Measurements from ENCODE around the gene MAP1LC3C. TPM values are rescaled to one million over a fixed set of nuclear protein-coding genes. Genes with fewer than 3 reads are reported as not detected.

MAP1LC3C gene
- polyA plus RNA-seq, 1 donor from 2014 or later = 0.50 TPM

GRCh38 chr1:241979071-241979470 lies 19.8 kb downstream of the MAP1LC3C start:
- no peak overlapping the region for H3K4me3 ChIP-seq (ENCODE audit: low read length)
- no peak overlapping the region for H3K9ac ChIP-seq (ENCODE audit: low read length)
- no peaks in the 10 kb centered on the region for H3K36me3 ChIP-seq (ENCODE audit: insufficient read depth, low read length)
- H3K4me2 ChIP-seq (ENCODE audit: low read length) = no peak overlapping the region
- no peaks in the 10 kb centered on the region for H3K79me2 ChIP-seq (replicated peaks; ENCODE audit: insufficient read depth, low read length)
- H3K27ac ChIP-seq (ENCODE audit: low read length) = no peak overlapping the region
- no peaks in the 10 kb centered on the region for H3F3A ChIP-seq (ENCODE audit: insufficient read depth, low read length, poor library complexity, severe bottlenecking)
- H4K20me1 ChIP-seq (ENCODE audit: insufficient read depth) = no peaks in the 10 kb centered on the region
- H3K9me3 ChIP-seq (ENCODE audit: low read length) = no peaks in the 10 kb centered on the region
- no peak for TF ChIP-seq MXI1 (conservative IDR thresholded peaks at IDR 0.05; ENCODE audit: poor library complexity, severe bottlenecking)
- TF ChIP-seq, protein P1, sequence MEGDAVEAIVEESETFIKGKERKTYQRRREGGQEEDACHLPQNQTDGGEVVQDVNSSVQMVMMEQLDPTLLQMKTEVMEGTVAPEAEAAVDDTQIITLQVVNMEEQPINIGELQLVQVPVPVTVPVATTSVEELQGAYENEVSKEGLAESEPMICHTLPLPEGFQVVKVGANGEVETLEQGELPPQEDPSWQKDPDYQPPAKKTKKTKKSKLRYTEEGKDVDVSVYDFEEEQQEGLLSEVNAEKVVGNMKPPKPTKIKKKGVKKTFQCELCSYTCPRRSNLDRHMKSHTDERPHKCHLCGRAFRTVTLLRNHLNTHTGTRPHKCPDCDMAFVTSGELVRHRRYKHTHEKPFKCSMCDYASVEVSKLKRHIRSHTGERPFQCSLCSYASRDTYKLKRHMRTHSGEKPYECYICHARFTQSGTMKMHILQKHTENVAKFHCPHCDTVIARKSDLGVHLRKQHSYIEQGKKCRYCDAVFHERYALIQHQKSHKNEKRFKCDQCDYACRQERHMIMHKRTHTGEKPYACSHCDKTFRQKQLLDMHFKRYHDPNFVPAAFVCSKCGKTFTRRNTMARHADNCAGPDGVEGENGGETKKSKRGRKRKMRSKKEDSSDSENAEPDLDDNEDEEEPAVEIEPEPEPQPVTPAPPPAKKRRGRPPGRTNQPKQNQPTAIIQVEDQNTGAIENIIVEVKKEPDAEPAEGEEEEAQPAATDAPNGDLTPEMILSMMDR (IDR thresholded peaks at IDR 0.05; ENCODE audit: poor library complexity, severe bottlenecking) = no peak
- no peak for TF ChIP-seq SMC3 (conservative IDR thresholded peaks at IDR 0.05; ENCODE audit: poor library complexity)
- TF ChIP-seq POLR2AphosphoS5 (IDR thresholded peaks at IDR 0.05) = no peak
- TF ChIP-seq RAD21 (conservative IDR thresholded peaks at IDR 0.05) = no peak
- TF ChIP-seq EZH2 (IDR thresholded peaks at IDR 0.05; ENCODE audit: borderline replicate concordance, insufficient read depth, low read length, poor library complexity, severe bottlenecking) = no peak
- TF ChIP-seq TAF1 (IDR thresholded peaks at IDR 0.05; ENCODE audit: low read depth) = no peak
- TF ChIP-seq, protein P2, sequence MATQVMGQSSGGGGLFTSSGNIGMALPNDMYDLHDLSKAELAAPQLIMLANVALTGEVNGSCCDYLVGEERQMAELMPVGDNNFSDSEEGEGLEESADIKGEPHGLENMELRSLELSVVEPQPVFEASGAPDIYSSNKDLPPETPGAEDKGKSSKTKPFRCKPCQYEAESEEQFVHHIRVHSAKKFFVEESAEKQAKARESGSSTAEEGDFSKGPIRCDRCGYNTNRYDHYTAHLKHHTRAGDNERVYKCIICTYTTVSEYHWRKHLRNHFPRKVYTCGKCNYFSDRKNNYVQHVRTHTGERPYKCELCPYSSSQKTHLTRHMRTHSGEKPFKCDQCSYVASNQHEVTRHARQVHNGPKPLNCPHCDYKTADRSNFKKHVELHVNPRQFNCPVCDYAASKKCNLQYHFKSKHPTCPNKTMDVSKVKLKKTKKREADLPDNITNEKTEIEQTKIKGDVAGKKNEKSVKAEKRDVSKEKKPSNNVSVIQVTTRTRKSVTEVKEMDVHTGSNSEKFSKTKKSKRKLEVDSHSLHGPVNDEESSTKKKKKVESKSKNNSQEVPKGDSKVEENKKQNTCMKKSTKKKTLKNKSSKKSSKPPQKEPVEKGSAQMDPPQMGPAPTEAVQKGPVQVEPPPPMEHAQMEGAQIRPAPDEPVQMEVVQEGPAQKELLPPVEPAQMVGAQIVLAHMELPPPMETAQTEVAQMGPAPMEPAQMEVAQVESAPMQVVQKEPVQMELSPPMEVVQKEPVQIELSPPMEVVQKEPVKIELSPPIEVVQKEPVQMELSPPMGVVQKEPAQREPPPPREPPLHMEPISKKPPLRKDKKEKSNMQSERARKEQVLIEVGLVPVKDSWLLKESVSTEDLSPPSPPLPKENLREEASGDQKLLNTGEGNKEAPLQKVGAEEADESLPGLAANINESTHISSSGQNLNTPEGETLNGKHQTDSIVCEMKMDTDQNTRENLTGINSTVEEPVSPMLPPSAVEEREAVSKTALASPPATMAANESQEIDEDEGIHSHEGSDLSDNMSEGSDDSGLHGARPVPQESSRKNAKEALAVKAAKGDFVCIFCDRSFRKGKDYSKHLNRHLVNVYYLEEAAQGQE (IDR thresholded peaks at IDR 0.05; ENCODE audit: borderline replicate concordance) = no peak
- no peak for TF ChIP-seq EP300 (conservative IDR thresholded peaks at IDR 0.05; ENCODE audit: poor library complexity, severe bottlenecking)
- no peak overlapping the region for H2AFZ ChIP-seq (ENCODE audit: low read depth, low read length)
- H3K9me2 ChIP-seq (ENCODE audit: insufficient read depth, low read length) = no peaks in the 10 kb centered on the region
- no peaks in the 10 kb centered on the region for H3K27me3 ChIP-seq (ENCODE audit: insufficient read depth, low read depth, low read length)

GRCh38 chr1:241976229-241976628 lies 22.7 kb downstream of the MAP1LC3C start:
- Histone ChIP-seq H3K27me3 (ENCODE audit: insufficient read depth, low read depth, low read length) (no peaks in the 10 kb centered on the region), H3K36me3 (ENCODE audit: insufficient read depth, low read length) (no peaks in the 10 kb centered on the region), H3K9ac (ENCODE audit: low read length) (no peak overlapping the region), H3K9me2 (ENCODE audit: insufficient read depth, low read length) (no peaks in the 10 kb centered on the region), H3F3A (ENCODE audit: insufficient read depth, low read length, poor library complexity, severe bottlenecking) (no peaks in the 10 kb centered on the region), H3K9me3 (ENCODE audit: low read length) (no peaks in the 10 kb centered on the region), H3K4me3 (ENCODE audit: low read length) (no peak overlapping the region), H3K27ac (ENCODE audit: low read length) (no peak overlapping the region), H3K79me2 (replicated peaks; ENCODE audit: insufficient read depth, low read length) (no peaks in the 10 kb centered on the region), H3K4me2 (ENCODE audit: low read length) (no peak overlapping the region), H2AFZ (ENCODE audit: low read depth, low read length) (no peak overlapping the region), H4K20me1 (ENCODE audit: insufficient read depth) (no peaks in the 10 kb centered on the region)
- TF ChIP-seq, protein P2 (IDR thresholded peaks at IDR 0.05; ENCODE audit: borderline replicate concordance) = no peak
- TF ChIP-seq SMC3 (conservative IDR thresholded peaks at IDR 0.05; ENCODE audit: poor library complexity) = no peak
- no peak for TF ChIP-seq RAD21 (conservative IDR thresholded peaks at IDR 0.05)
- no peak for TF ChIP-seq EP300 (conservative IDR thresholded peaks at IDR 0.05; ENCODE audit: poor library complexity, severe bottlenecking)
- TF ChIP-seq, protein P1 (IDR thresholded peaks at IDR 0.05; ENCODE audit: poor library complexity, severe bottlenecking) = no peak
- no peak for TF ChIP-seq POLR2AphosphoS5 (IDR thresholded peaks at IDR 0.05)
- TF ChIP-seq MXI1 (conservative IDR thresholded peaks at IDR 0.05; ENCODE audit: poor library complexity, severe bottlenecking) = no peak
- TF ChIP-seq TAF1 (IDR thresholded peaks at IDR 0.05; ENCODE audit: low read depth) = no peak
- no peak for TF ChIP-seq EZH2 (IDR thresholded peaks at IDR 0.05; ENCODE audit: borderline replicate concordance, insufficient read depth, low read length, poor library complexity, severe bottlenecking)

All from neural cell (in vitro differentiated cells).